Activated T-helper 17 cell treated with anti-CD3 and anti-CD28 coated beads, Interleukin-2, amount 50 U/mL, for 72 hours (primary cell): ENCODE results near the gene MIAT. TPM values are rescaled to one million over a fixed set of nuclear protein-coding genes. Genes with fewer than 3 reads are reported as not detected.

Experiments used
- total RNA-seq, 2 donors: library from RNA; stranded (reverse); gene quantifications; one replicate each; pipeline ENCODE4 v1.2.3, GENCODE V29; 2022

The MIAT gene
- total RNA-seq, 2 donors from 2014 or later = 81.2 to 166 TPM

Other genes starting within 250 kb of the MIAT start
- gene ASPHD2, start 228.3 kb upstream of the MIAT start, total RNA-seq = 10 to 100 TPM; 13.2 to 20.2 TPM
- gene HPS4, start 173.8 kb upstream of the MIAT start, total RNA-seq = 10 to 100 TPM; 36.4 to 56.3 TPM
- 10 to 100 TPM; 22.2 to 40.3 TPM for gene SRRD, start 173.7 kb upstream of the MIAT start, total RNA-seq
- gene TFIP11, start 145.1 kb upstream of the MIAT start, total RNA-seq = 10 to 100 TPM; 44.8 to 50.4 TPM
- 10 to 100 TPM; 23.2 to 27.5 TPM for gene TPST2, start 67.5 kb upstream of the MIAT start, total RNA-seq
- not detected for gene CRYBB1, start 39.6 kb upstream of the MIAT start, total RNA-seq
- 1 to 10 TPM in 1 of 2 donors, not detected in 1; 1.2 TPM for gene CRYBA4, start 35.6 kb upstream of the MIAT start, total RNA-seq